GM12873 (cell line): Measurements from ENCODE around the gene TLR2.

Experiments used
- TF ChIP-seq, protein P1 (sequence below): IDR thresholded peaks from 2 replicates; pipeline ENCODE4 v1.5.1; 2012; ENCODE audit warnings: low read depth, mild to moderate bottlenecking, moderate library complexity, low read length, control low read depth; ENCODE audit not compliant: insufficient read depth; ENCODE audit errors: missing control alignments

TLR2 gene, protein sequence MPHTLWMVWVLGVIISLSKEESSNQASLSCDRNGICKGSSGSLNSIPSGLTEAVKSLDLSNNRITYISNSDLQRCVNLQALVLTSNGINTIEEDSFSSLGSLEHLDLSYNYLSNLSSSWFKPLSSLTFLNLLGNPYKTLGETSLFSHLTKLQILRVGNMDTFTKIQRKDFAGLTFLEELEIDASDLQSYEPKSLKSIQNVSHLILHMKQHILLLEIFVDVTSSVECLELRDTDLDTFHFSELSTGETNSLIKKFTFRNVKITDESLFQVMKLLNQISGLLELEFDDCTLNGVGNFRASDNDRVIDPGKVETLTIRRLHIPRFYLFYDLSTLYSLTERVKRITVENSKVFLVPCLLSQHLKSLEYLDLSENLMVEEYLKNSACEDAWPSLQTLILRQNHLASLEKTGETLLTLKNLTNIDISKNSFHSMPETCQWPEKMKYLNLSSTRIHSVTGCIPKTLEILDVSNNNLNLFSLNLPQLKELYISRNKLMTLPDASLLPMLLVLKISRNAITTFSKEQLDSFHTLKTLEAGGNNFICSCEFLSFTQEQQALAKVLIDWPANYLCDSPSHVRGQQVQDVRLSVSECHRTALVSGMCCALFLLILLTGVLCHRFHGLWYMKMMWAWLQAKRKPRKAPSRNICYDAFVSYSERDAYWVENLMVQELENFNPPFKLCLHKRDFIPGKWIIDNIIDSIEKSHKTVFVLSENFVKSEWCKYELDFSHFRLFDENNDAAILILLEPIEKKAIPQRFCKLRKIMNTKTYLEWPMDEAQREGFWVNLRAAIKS

DNA sequence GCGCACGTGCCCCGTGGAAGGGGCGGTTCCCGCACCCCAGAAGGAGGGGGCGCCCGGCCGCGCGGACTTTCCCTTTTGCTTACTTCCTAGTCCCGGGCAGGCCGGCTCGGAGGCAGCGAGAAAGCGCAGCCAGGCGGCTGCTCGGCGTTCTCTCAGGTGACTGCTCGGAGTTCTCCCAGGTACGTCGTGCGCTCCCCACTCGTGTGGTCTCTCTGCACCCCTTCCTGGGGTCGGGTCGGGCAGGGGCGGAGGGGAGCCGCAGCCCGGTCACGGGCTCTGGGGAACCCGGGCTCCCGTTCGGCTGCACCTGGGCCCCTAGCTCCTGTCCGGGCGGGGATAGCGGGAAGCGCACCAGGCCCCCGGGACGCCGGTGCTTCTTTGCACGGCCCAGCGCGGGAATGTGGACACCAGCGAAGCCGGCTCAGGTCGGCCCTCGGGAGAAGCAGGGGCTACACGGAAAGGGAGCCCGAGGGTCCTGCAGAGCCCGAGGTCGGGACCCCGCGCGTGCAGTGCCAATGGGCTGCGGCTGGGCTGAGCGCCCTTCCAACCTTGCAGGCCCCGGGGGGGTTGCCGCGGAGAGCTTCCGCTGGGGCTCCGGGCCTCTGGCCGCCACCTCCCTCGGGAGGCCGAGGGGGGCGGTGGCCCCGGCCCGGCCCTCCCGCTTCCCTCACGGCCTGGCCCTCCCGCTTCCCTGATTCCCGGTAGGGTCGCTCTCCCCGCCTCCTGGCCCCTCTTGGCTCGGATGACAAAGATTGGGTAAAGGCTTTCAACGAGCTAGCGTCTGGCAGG, at the start of gene TLR2:
TLR2 (plus strand) TSS at position 99 of the 789 bp plus-strand sequence. CDS start 18,628 bp downstream, outside the sequence.
- TF ChIP-seq, protein P1, sequence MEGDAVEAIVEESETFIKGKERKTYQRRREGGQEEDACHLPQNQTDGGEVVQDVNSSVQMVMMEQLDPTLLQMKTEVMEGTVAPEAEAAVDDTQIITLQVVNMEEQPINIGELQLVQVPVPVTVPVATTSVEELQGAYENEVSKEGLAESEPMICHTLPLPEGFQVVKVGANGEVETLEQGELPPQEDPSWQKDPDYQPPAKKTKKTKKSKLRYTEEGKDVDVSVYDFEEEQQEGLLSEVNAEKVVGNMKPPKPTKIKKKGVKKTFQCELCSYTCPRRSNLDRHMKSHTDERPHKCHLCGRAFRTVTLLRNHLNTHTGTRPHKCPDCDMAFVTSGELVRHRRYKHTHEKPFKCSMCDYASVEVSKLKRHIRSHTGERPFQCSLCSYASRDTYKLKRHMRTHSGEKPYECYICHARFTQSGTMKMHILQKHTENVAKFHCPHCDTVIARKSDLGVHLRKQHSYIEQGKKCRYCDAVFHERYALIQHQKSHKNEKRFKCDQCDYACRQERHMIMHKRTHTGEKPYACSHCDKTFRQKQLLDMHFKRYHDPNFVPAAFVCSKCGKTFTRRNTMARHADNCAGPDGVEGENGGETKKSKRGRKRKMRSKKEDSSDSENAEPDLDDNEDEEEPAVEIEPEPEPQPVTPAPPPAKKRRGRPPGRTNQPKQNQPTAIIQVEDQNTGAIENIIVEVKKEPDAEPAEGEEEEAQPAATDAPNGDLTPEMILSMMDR: no peak

DNA sequence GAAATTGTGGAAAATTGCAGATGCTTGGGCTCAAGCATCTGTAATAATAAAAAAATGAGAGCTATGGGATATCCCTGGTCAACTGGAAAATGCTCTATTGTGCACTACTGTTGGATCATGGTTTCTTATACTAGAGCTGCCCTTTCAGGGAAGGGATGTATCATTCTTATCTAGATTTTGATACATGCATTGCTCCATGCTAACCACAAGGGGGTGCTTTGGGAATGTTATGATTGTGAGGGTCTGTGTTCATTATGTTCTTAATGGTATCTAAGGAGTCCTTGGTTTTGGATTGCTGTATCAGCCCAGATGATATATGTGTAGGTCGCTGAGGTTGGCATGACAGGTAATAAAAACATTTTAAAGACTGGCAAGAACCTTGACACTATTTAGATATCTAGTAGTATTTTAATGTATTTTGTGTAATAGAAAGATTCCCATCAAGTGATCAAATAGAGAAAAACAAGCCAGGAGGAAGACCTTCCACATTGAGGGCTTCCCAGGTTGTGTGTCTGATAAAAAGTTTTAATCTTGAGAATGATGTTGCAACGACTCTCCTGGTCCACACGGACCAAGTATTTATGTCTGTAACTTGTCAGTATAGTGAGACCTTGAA, 49.2 kb upstream of the TLR2 start:
- TF ChIP-seq, protein P1: peak; percentile 59

DNA sequence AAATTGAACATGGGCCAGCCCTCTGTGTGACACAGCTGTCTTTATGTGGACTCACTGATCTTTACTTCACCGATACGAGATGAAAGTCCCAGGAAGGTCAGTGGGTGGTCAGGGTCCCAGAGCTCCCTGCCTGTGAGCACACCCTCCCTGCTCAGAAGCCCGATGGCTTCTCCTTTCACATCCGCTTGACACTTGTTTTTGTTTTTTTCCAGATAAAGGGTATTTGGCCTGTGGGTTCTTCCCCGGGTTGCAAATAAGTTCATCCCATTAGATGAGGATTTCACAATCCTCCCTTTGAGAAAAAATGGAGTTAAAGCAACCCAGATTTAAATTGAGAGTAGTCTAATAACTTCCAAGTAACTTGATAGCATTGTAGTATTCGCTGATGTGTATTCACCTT, 48.2 kb upstream of the TLR2 start:
- TF ChIP-seq, protein P1: no peak

DNA sequence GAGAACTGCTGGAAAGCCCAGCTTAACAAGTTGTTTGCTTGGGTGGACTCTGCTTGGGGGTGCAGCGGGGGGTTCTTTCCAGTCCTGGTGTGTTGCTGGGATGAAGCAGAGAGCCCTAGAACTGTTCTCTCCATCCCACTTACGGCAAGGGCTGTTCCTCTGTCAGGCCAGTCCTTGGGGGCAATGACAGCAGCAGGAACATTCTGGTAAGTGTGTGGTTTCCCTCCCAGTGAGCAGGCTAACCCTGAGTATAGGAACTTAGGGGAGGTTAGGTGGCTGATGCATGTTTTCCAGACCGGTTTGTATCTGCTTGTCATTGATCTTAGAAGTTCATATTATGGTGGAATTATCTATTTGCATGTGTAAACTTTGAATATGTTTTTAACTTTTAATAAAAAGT, 46.9 kb upstream of the TLR2 start:
- TF ChIP-seq, protein P1: no peak

DNA sequence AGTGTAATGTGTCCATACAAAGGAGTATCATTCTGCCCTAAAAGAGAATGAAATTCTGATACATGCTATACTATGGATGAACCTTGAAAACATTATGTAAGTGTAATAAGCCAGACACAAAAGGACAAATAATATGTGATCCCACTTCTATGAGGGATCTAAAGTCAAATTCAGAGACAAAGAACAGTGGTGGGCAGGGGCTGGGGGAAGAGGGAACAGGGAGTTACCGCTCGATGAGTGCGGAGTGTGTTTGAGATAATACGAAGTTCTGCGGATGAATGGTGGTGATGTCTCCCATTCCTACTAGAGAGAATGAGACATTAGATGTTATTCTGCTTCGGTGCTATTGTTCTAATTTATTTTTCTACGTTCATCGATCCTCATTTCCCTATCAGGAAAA, 46.1 kb upstream of the TLR2 start:
- TF ChIP-seq, protein P1: no peak

DNA sequence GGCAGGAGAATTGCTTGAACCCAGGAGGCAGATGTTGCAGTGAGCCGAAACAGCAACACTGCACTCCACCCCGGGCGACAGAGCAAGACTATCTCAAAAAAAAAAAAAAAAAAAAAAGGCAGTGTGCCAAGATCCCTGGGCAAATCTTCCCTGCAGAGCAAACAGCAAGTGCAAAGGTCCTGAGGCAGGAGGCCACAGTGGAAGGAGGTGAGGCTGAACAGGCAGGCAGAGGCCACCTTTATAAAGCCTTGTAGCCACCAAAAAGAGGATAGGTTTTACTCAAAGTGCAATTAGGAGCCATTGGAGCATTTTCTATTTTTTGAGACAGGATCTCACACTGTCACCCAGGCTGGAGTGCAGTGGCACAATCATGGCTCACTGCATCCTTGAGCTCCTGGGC, 45.1 kb upstream of the TLR2 start:
- TF ChIP-seq, protein P1: no peak
